Stomach (tissue), 9 donors: ENCODE measurements around the gene KCNJ15. TPM values are rescaled to one million over a fixed set of nuclear protein-coding genes. Genes with fewer than 3 reads are reported as not detected.

ENCODE experiments used
- DNase-seq, 2 donors: peaks; one replicate each; pipeline versions ENCODE4 v3.0.0 to v3.0.0-alpha.2; 2013 to 2019
- H3K27ac ChIP-seq, 5 donors: fragments of 200-600 bp in 4 of 5; sonication (generic) in 4 of 5; one replicate each; pipeline ENCODE4 v1.5.1; 2013 to 2019; ENCODE audit warnings: mild to moderate bottlenecking in 1 of 5, moderate library complexity in 1 of 5
- H3K27me3 ChIP-seq, 3 donors: fragments of 200-600 bp; sonication (generic); one replicate each; pipeline ENCODE4 v1.5.1; 2017 to 2019; ENCODE audit warnings: mixed run types in 1 of 3
- H3K36me3 ChIP-seq, 4 donors: fragments of 200-600 bp; sonication (generic); 1 replicate in 3 of 4; 2 replicates in 1 of 4; pipeline ENCODE4 v1.5.1; 2016 to 2019
- H3K4me1 ChIP-seq, 4 donors: fragments of 200-600 bp; sonication (generic); one replicate each; pipeline ENCODE4 v1.5.1; 2016 to 2019
- H3K4me3 ChIP-seq, 4 donors: fragments of 200-600 bp; sonication (generic) in 3 of 4; one replicate each; pipeline ENCODE4 v1.5.1; 2016 to 2019; ENCODE audit warnings: mild to moderate bottlenecking in 1 of 4
- H3K9me3 ChIP-seq, 4 donors: fragments of 200-600 bp; sonication (generic); one replicate each; pipeline ENCODE4 v1.5.1; 2016 to 2019
- CTCF ChIP-seq, 7 experiments: fragments of 450-650 bp in 4 of 7; fragments of 200-600 bp in 3 of 7; sonication (generic) in 3 of 7; IDR thresholded peaks; one replicate each; pipeline ENCODE4 v1.5.1; 2016 to 2019; ENCODE audit warnings: antibody characterized with exemption in 7 of 7, control low read depth in 2 of 7, mild to moderate bottlenecking in 1 of 7
- EP300 ChIP-seq: sonication (generic); formaldehyde crosslinking; IDR thresholded peaks from one replicate; pipeline ENCODE4 v1.6.1; 2017; ENCODE audit warnings: antibody characterized with exemption
- POLR2A ChIP-seq, 4 donors: fragments of 450-650 bp; IDR thresholded peaks; one replicate each; pipeline ENCODE4 v1.6.1; 2016; ENCODE audit warnings: antibody characterized with exemption in 4 of 4, control low read depth in 2 of 4, mild to moderate bottlenecking in 1 of 4, moderate library complexity in 1 of 4
- POLR2AphosphoS5 ChIP-seq, 3 donors: sonication (generic); formaldehyde crosslinking; IDR thresholded peaks; one replicate each; pipeline ENCODE4 v1.6.1; 2016; ENCODE audit warnings: antibody characterized with exemption in 3 of 3
- WGBS, 5 donors: extraction: QIAGEN DNeasy Blood & Tissue Kit in 3 of 5; methylation state at CpG; one replicate each; pipeline versions ENCODE4 v1.1.5 to v1.1.7; 2013 to 2018; 5-methylcytosine and 5-hydroxymethylcytosine counted together
- intact Hi-C: fragments of 100-400 bp; cut with DNase I; formaldehyde crosslinking; loops from one replicate; pipeline ENCODE4 v1.15.1; 2023; ENCODE audit warnings: low total_unique reads
- polyA plus RNA-seq, 3 donors: library from polyadenylated mRNA; stranded (reverse); fragments of 200-250 nt; gene quantifications; one replicate each; pipeline ENCODE4 v1.2.3, GENCODE V29; 2013
- total RNA-seq, 5 donors: library from RNA; depleted of rRNA; stranded (reverse); fragments of >200 nt; gene quantifications; one replicate each; pipeline versions ENCODE4 v1.1.0 to v1.2.3, GENCODE V29; 2014 to 2016
- donor health status: healthy with polysubstance abuse.
- donor health status: Bipolar disorder and iron deficiency.
- donor health status: healthy.

Gene KCNJ15
- total and polyA plus RNA-seq, 8 donors, result 3.5 to 38.4 (median 7.3) TPM; not detected in 1

GRCh38 chr21:38291874-38292273, 35.1 kb downstream of the KCNJ15 start:
- no peak for DNase-seq
- TF ChIP-seq POLR2AphosphoS5 (IDR thresholded peaks at IDR 0.05) (no peak), EP300 (no peak), CTCF (IDR thresholded peaks at IDR 0.05) (no peak), POLR2A (IDR thresholded peaks at IDR 0.05) (no peak)
- Histone ChIP-seq H3K9me3 (no peaks in the 10 kb centered on the region), H3K27me3 (no peaks in the 10 kb centered on the region), H3K4me1 (peaks cover 4 to 48% (median 16%) of the 10 kb centered on the region in 4 donors), H3K4me3 (no peak overlapping the region), H3K27ac (no peak overlapping the region), H3K36me3 (no peaks in the 10 kb centered on the region)
- WGBS, 5 donors, result 76 to 87% (median 81%) methylated on average over 5 of the region's 5 CpGs
- intact Hi-C loops, result no loop called here

- TF ChIP-seq CTCF (IDR thresholded peaks at IDR 0.05) (no peak), POLR2AphosphoS5 (IDR thresholded peaks at IDR 0.05) (no peak), EP300 (no peak), POLR2A (IDR thresholded peaks at IDR 0.05) (no peak)
- Histone ChIP-seq H3K4me3 (no peak overlapping the region), H3K36me3 (no peaks in the 10 kb centered on the region), H3K27me3 (no peaks in the 10 kb centered on the region), H3K9me3 (no peaks in the 10 kb centered on the region), H3K27ac (peak overlapping the region in 1 of 5 donors; percentile 34), H3K4me1 (peaks cover 13 to 61% (median 19%) of the 10 kb centered on the region in 4 donors)
- intact Hi-C loops, result no loop called here
- 73 to 90% (median 85%) methylated on average over 4 to 5 of the region's 5 CpGs for WGBS, 5 donors
- DNase-seq, result no peak
These were observed 36.3 kb downstream of the KCNJ15 start for GRCh38 chr21:38293113-38293512.

- peaks cover 13 to 61% (median 19%) of the 10 kb centered on the region in 4 donors for H3K4me1 ChIP-seq
- H3K27ac ChIP-seq, result no peak overlapping the region
- peak in 1 of 2 donors; percentile 64 for DNase-seq
- no peak overlapping the region for H3K4me3 ChIP-seq
- no peaks in the 10 kb centered on the region for H3K9me3 ChIP-seq
- H3K36me3 ChIP-seq, result no peaks in the 10 kb centered on the region
- WGBS, 5 donors, result 29 to 51% (median 34%) methylated on average over 5 of the region's 5 CpGs
- no peaks in the 10 kb centered on the region for H3K27me3 ChIP-seq
- TF ChIP-seq POLR2A (IDR thresholded peaks at IDR 0.05) (no peak), CTCF (IDR thresholded peaks at IDR 0.05) (no peak), POLR2AphosphoS5 (IDR thresholded peaks at IDR 0.05) (no peak)
- intact Hi-C loops, result no loop called here
These were observed 37.0 kb downstream of the KCNJ15 start for GRCh38 chr21:38293765-38294164.

- WGBS, 5 donors, result 72 to 84% (median 83%) methylated on average over 2 of the region's 2 CpGs
- Histone ChIP-seq H3K4me3 (no peak overlapping the region), H3K27ac (no peak overlapping the region), H3K4me1 (peaks cover 13 to 61% (median 19%) of the 10 kb centered on the region in 4 donors), H3K9me3 (no peaks in the 10 kb centered on the region), H3K36me3 (peaks cover 0 to under 1% (median 0%) of the 10 kb centered on the region in 4 donors), H3K27me3 (no peaks in the 10 kb centered on the region)
- TF ChIP-seq POLR2AphosphoS5 (IDR thresholded peaks at IDR 0.05) (no peak), EP300 (no peak), CTCF (IDR thresholded peaks at IDR 0.05) (no peak), POLR2A (IDR thresholded peaks at IDR 0.05) (no peak)
- intact Hi-C loops, result no loop called here
- DNase-seq, result no peak
These were observed 37.8 kb downstream of the KCNJ15 start for GRCh38 chr21:38294609-38295008.
